Activated naive CD4-positive, alpha-beta T cell treated with anti-CD3 and anti-CD28 coated beads, Interleukin-2, amount 10 ng/mL, durations not matched to agents 7 days and 5 days (primary cell): Measurements from ENCODE around the gene HMGCL.
"Not testable (repeated sequence)": the region's sequence is repeated elsewhere in the genome, so short reads cannot be mapped to it uniquely, and the experiment has no call there.

ENCODE experiments used
- CTCF ChIA-PET: fragments of 350-600 bp; sonication (Branson Sonifier 250); formaldehyde crosslinking; loops from one replicate; lab custom pipeline; 2021; ENCODE audit warnings: antibody characterized with exemption; lab: Charles Lee
- DNase-seq: peaks from one replicate; pipeline ENCODE4 v3.0.0-alpha.2; 2020
- H3K27ac Mint-ChIP-seq: one replicate; pipeline ENCODE4 v1.8.0; 2021; ENCODE audit warnings: mild to moderate bottlenecking, moderate library complexity, mixed read lengths
- H3K27me3 Mint-ChIP-seq: one replicate; pipeline ENCODE4 v1.8.0; 2021; ENCODE audit warnings: mild to moderate bottlenecking, mixed read lengths
- H3K36me3 Mint-ChIP-seq: one replicate; pipeline ENCODE4 v1.8.0; 2021; ENCODE audit warnings: mixed read lengths
- H3K4me1 Mint-ChIP-seq: one replicate; pipeline ENCODE4 v1.8.0; 2021; ENCODE audit warnings: mixed read lengths
- H3K4me3 Mint-ChIP-seq: one replicate; pipeline ENCODE4 v1.8.0; 2021; ENCODE audit warnings: mild to moderate bottlenecking, moderate library complexity, mixed read lengths
- H3K9me3 Mint-ChIP-seq: one replicate; pipeline ENCODE4 v1.8.0; 2021; ENCODE audit warnings: mixed read lengths

Gene HMGCL

DNA sequence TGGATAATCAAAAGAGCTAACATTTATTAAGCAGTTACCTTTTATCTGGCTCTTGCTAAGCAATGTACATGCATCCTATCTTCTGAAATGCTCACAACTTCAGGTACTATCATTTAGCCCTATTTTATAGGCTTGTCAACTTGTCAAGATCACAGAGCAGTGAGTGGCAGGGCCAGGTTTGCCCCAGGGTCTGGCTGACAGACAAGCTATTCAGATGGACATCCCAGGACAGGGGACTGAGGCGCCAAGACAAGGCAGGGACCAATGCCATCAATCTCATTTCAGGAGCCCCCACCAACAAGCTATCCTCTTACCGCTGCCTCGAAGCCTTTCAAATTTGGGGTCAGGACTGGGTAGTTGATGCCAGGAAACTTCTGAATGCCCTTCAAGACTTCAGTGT is 8.9 kb downstream of the HMGCL start:
- peaks cover 34% of the 10 kb centered on the region for H3K36me3 Mint-ChIP-seq
- H3K27ac Mint-ChIP-seq = no peak overlapping the region
- DNase-seq = no peak
- no peaks in the 10 kb centered on the region for H3K9me3 Mint-ChIP-seq
- no peak overlapping the region for H3K4me3 Mint-ChIP-seq
- CTCF ChIA-PET = interaction anchor here (1.0 to 1.8 kb wide), 2 partner anchors 10 to 28 kb away, joined by 3 to 4 read pairs; no protein-coding TSS in a partner anchor
- no peaks in the 10 kb centered on the region for H3K4me1 Mint-ChIP-seq
- H3K27me3 Mint-ChIP-seq = no peaks in the 10 kb centered on the region

GRCh38 chr1:23814016-23814415 is 11.2 kb downstream of the HMGCL start:
- Mint-ChIP-seq H3K9me3 (no peaks in the 10 kb centered on the region), H3K36me3 (peaks cover 31% of the 10 kb centered on the region), H3K27me3 (no peaks in the 10 kb centered on the region), H3K4me3 (no peak overlapping the region), H3K27ac (no peak overlapping the region), H3K4me1 (peaks cover 15% of the 10 kb centered on the region)
- no peak for DNase-seq
- CTCF ChIA-PET = no interaction called here

DNA sequence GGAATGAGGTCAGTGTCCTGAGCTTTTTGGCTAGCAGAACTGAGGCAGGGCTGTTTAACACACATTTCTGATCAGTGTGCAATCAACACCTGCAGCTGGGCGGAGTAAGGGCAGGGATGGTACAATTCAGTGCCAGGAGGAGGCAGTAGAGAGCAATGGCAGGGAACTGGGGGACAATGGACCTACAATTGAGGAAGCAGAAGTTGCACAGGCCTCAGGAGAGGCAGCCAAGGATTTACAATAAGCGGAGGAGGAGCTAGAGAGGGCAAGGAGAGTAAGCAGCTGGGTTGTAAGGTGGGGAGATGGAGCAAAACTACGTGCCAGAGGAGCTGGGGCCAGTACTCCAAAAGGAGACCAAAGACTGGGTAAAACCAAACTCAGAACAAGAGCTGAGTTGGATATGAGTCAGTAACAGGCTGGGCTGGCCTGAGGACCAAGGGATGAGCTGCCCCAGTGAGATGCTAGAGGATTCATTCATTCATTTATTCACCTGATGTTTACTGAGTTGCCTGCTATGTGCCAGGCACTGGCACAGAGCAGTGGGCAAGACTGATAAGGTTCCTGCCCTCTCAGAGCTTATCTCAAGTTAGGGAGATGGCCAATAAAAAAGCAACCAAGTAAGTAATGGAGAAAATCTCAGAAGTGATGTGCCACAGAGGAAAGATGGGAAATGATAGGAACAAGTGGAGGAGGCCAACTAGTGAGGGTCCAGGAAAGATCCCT is 14.2 kb downstream of the HMGCL start:
- H3K4me3 Mint-ChIP-seq = no peak overlapping the region
- no peaks in the 10 kb centered on the region for H3K27me3 Mint-ChIP-seq
- CTCF ChIA-PET = interaction anchor here (0.6 to 7.5 kb wide), 30 partner anchors 8 to 508 kb away, joined by 3 to 81 read pairs (median 6); partner anchors contain the start of genes CNR2, HMGCL and MYOM3
- DNase-seq = peak; percentile 75
- peaks cover 21% of the 10 kb centered on the region for H3K4me1 Mint-ChIP-seq
- H3K27ac Mint-ChIP-seq = peak overlapping the region; percentile 0
- peaks cover 25% of the 10 kb centered on the region for H3K36me3 Mint-ChIP-seq
- H3K9me3 Mint-ChIP-seq = no peaks in the 10 kb centered on the region

DNA sequence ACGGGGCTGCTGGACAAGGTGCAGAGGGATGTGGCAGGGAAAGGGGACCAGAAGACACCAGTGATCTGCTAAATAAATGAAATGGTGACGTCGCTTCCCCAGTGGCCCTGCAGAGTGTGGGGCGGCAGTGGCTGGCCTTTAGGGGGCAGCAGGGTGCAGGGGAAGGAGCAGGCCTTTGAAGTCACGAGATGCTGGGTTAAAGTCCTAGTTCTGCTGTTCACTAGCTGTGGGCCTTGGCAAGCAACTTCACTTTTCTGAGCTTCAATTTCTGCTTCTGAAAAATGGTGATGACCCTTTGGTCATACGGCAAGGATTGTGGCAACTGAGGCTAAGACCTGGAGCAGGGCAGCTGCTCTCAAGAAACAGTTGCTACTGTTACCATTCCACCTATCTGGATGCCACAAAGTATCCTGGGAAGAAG is 15.5 kb downstream of the HMGCL start:
- H3K9me3 Mint-ChIP-seq = no peaks in the 10 kb centered on the region
- H3K27ac Mint-ChIP-seq = peak overlapping the region; percentile 60
- peaks cover 21% of the 10 kb centered on the region for H3K4me1 Mint-ChIP-seq
- CTCF ChIA-PET = interaction anchor here (0.7 to 7.5 kb wide), 24 partner anchors 9 to 302 kb away, joined by 3 to 81 read pairs (median 6); partner anchors contain the start of genes CNR2, HMGCL, MYOM3 and PITHD1
- peaks cover 27% of the 10 kb centered on the region for H3K36me3 Mint-ChIP-seq
- DNase-seq = peak; percentile 91
- H3K27me3 Mint-ChIP-seq = no peaks in the 10 kb centered on the region
- no peak overlapping the region for H3K4me3 Mint-ChIP-seq

- H3K4me3 Mint-ChIP-seq = no peak overlapping the region
- no peaks in the 10 kb centered on the region for H3K9me3 Mint-ChIP-seq
- no peak for DNase-seq
- H3K36me3 Mint-ChIP-seq = peaks cover 25% of the 10 kb centered on the region
- no peak overlapping the region for H3K27ac Mint-ChIP-seq
- H3K27me3 Mint-ChIP-seq = no peaks in the 10 kb centered on the region
- CTCF ChIA-PET = interaction anchor here (0.5 to 7.5 kb wide), 7 partner anchors 10 to 221 kb away, joined by 3 to 81 read pairs (median 4); no protein-coding TSS in a partner anchor
- H3K4me1 Mint-ChIP-seq = peaks cover 21% of the 10 kb centered on the region
Measured at GRCh38 chr1:23807453-23807852, 17.8 kb downstream of the HMGCL start.

- Mint-ChIP-seq H3K4me3 (no peak overlapping the region), H3K27me3 (no peaks in the 10 kb centered on the region), H3K9me3 (no peaks in the 10 kb centered on the region), H3K27ac (no peak overlapping the region), H3K36me3 (peaks cover 24% of the 10 kb centered on the region), H3K4me1 (peaks cover 25% of the 10 kb centered on the region)
- CTCF ChIA-PET = interaction anchor here (1.3 to 7.5 kb wide), 3 partner anchors 11 to 111 kb away, joined by 3 to 81 read pairs (median 4); no protein-coding TSS in a partner anchor
- no peak for DNase-seq
Measured at GRCh38 chr1:23806280-23806679, 18.9 kb downstream of the HMGCL start.

DNA sequence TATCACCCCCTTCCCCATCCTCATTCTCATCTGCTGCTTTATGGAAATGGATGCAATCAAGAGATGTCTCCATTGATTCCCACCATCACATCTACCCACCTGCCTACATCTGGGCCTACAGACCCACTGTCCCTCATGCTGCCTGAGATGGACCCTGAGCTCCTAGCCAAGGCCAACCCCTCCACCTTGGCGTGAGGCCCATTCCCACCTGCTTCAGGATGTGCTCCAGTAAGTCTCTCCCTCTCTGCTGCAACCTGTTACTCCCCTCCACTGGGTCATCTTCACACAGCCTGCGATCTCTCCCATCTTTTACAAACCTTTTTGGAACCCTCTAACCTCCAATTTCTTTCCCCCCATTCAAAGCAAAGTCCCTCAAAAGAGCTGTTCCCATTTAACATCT is 20.2 kb downstream of the HMGCL start:
- Mint-ChIP-seq H3K27ac (no peak overlapping the region), H3K4me1 (peaks cover 21% of the 10 kb centered on the region), H3K27me3 (no peaks in the 10 kb centered on the region), H3K36me3 (peaks cover 22% of the 10 kb centered on the region), H3K4me3 (no peak overlapping the region), H3K9me3 (no peaks in the 10 kb centered on the region)
- CTCF ChIA-PET = interaction anchor here (1.4 kb wide), 1 partner anchor 33 kb away, joined by 3 read pairs; no protein-coding TSS in a partner anchor
- DNase-seq = no peak

- DNase-seq = no peak
- CTCF ChIA-PET = interaction anchor here (0.6 kb wide), 1 partner anchor 20 kb away, joined by 4 read pairs; no protein-coding TSS in a partner anchor
- no peak overlapping the region for H3K27ac Mint-ChIP-seq
Measured at GRCh38 chr1:23804183-23804835, 20.9 kb downstream of the HMGCL start.

DNA sequence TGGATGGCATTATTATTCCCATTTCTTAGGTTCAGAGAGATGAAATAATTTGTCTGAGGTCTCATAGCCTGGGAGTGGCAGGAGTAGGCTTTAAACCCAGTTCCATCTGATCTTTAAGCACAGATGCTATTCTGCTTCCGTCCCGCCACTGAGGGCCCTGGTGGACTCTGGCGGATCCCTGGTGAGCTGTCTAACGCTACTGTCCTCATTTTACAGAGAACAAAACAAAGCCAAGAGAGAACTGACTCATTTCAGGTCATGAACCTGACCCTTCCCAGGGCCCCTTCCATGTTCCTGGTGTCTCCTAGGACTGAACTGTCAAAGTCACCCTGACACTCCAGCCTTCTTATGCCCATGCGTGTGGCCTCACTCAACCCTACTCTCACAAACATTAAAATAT is 21.6 kb downstream of the HMGCL start:
- Mint-ChIP-seq H3K4me3 (no peak overlapping the region), H3K9me3 (no peaks in the 10 kb centered on the region), H3K4me1 (peaks cover 28% of the 10 kb centered on the region), H3K27ac (peak overlapping the region; percentile 37), H3K27me3 (no peaks in the 10 kb centered on the region), H3K36me3 (peaks cover 24% of the 10 kb centered on the region)
- DNase-seq = no peak
- CTCF ChIA-PET = interaction anchor here (0.6 kb wide), 1 partner anchor 20 kb away, joined by 4 read pairs; no protein-coding TSS in a partner anchor

More at GRCh38 chr1:23804183-23804835, 20.9 kb downstream of the HMGCL start:
- Mint-ChIP-seq H3K4me1 (peaks cover 21% of the 10 kb centered on the region), H3K9me3 (no peaks in the 10 kb centered on the region), H3K36me3 (peaks cover 22% of the 10 kb centered on the region), H3K27me3 (no peaks in the 10 kb centered on the region), H3K4me3 (no peak overlapping the region)

DNA sequence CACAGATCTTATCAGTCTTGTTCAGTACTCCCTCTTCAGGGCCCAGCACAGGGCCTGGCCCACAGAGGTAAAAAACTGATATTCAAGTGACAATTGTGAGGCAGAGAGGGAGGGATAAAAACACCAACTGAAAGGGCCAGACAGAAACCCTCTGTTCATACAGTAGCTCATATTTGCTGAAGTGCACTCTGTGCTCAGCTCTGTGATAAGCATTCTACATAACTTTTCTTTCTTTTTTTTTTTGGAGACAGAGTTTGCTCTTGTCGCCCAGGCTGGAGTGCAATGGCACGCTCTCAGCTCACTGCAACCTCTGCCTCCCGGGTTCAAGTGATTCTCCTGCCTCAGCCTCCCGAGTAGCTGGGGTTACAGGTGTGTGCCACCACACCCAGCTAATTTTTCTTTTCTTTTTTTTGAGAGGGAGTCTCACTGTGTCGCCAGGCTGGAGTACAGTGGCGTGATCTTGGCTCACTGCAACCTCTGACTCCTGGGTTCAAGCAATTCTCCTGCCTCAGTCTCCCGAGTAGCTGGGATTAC is 22.4 kb downstream of the HMGCL start:
- H3K36me3 Mint-ChIP-seq = peaks cover 28% of the 10 kb centered on the region
- not testable (repeated sequence) for DNase-seq, H3K9me3 Mint-ChIP-seq, H3K27me3 Mint-ChIP-seq
- peaks cover 30% of the 10 kb centered on the region for H3K4me1 Mint-ChIP-seq
- peak overlapping the region; percentile 58 for H3K27ac Mint-ChIP-seq
- CTCF ChIA-PET = interaction anchor here (1.1 to 2.1 kb wide), 3 partner anchors 8 to 114 kb away, joined by 3 to 8 read pairs (median 4); no protein-coding TSS in a partner anchor
- peak overlapping the region; percentile 32 for H3K4me3 Mint-ChIP-seq

DNA sequence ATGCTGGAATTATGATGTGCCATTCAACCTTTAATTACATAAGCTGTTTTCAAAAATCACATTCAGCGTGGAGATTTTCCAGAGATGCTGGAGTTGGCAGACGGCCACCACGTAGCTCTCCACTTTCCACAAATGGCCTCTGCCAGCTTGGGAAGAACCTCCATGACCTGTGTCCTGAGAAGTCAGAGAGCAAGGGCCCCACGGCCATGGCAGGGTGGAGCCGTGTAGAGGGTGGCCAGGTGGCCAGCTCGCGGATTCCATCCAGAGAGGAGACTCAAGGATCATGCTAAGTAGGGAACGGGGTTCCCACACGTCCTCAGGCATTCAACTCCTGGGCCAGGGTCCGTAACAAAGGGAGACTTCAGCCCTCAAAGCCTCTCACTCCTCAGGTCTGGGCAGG is 23.4 kb downstream of the HMGCL start:
- DNase-seq = no peak
- Mint-ChIP-seq H3K4me1 (peaks cover 24% of the 10 kb centered on the region), H3K4me3 (peak overlapping the region; percentile 93), H3K36me3 (peaks cover 27% of the 10 kb centered on the region), H3K27me3 (no peaks in the 10 kb centered on the region), H3K9me3 (no peaks in the 10 kb centered on the region), H3K27ac (no peak overlapping the region)
- CTCF ChIA-PET = interaction anchor here (1.1 to 2.1 kb wide), 4 partner anchors 9 to 115 kb away, joined by 3 to 8 read pairs (median 6); no protein-coding TSS in a partner anchor

GRCh38 chr1:23801338-23801748 is 23.9 kb downstream of the HMGCL start:
- H3K36me3 Mint-ChIP-seq = peaks cover 29% of the 10 kb centered on the region
- peak overlapping the region; percentile 90 for H3K27ac Mint-ChIP-seq
- H3K4me1 Mint-ChIP-seq = peaks cover 24% of the 10 kb centered on the region
- no peak for DNase-seq
- H3K9me3 Mint-ChIP-seq = no peaks in the 10 kb centered on the region
- CTCF ChIA-PET = interaction anchor here (1.5 to 2.1 kb wide), 3 partner anchors 9 to 30 kb away, joined by 3 to 8 read pairs (median 7); partner anchors contain the start of gene PITHD1
- H3K4me3 Mint-ChIP-seq = peak overlapping the region; percentile 93
- no peaks in the 10 kb centered on the region for H3K27me3 Mint-ChIP-seq

DNA sequence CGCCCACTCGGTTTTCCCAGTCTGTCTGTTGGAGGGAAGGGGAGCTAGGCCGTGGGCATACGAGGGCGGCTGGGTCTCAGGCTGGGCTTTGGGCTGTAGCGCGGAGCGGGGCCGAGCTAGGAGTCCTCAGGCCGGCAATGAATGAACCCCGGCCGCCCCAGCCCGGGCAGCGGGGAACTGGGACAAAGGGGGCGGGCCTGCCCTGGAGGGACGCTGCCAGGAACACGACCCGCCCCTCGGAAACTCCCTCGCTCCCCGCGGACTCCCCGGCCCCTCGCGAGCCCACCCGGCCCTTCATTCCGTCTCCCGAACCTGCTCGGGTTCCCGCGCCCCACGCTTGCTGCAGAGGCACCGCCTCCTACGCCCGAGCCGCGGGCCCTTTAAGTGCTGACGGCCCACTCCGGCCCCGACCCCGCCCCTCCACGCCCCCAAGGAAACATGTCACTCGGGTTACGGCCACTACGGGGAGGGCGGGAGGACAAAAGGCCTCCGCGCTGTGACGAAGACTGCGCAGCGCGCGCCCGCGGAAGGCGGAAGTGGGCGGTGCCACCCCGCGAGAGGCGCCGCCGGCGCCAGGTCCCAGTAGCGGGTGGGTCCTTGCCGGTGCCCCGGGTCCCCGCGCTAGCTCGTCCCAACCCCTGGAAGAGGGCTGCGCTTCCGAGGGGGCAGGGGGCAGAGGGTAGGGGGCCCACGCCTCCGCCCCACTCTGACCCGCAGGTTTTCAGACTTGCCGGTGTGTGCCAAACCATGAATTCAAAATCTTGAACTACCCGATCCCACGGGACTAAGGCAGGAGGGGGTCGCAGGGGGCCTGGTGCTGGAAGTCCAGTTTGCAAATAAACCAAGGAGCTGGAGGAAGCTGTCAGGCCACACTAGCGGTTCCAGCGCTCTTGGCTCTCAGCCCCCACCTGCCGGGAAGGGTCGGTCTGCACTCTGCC is 24.6 kb downstream of the HMGCL start, which contains the start of gene GALE:
GALE (minus strand) TSS at position 355 of the 938 bp plus-strand sequence. CDS start 1,747 bp downstream, outside the sequence.
- peak within 1 kb of the TSS; percentile 93 for H3K4me3 Mint-ChIP-seq
- peak; percentile 98 for DNase-seq
- H3K4me1 Mint-ChIP-seq = peaks cover 24% of the 10 kb centered on the region
- H3K27ac Mint-ChIP-seq = peak within 1 kb of the TSS; percentile 90
- H3K36me3 Mint-ChIP-seq = peaks cover 29% of the 10 kb centered on the region
- CTCF ChIA-PET = interaction anchor here (1.5 to 2.1 kb wide), 4 partner anchors 10 to 29 kb away, joined by 3 to 8 read pairs (median 7); partner anchors contain the start of gene PITHD1
- no peaks in the 10 kb centered on the region for H3K9me3 Mint-ChIP-seq
- no peaks in the 10 kb centered on the region for H3K27me3 Mint-ChIP-seq
